ENCODE measurements around the gene CHCHD5.
"Not testable (repeated sequence)": the region's sequence is repeated elsewhere in the genome, so short reads cannot be mapped to it uniquely, and the experiment has no call there.

Gene CHCHD5

GRCh38 chr2:112584134-112584890, at the start of gene CHCHD5:
TSS of gene CHCHD5 (plus strand) at chr2:112584609. CDS start at chr2:112584648, 39 bp downstream.
- TF ChIP-seq CTCF (conservative IDR thresholded peaks at IDR 0.05; ENCODE audit: low read depth, low read length), result no peak
- peak within 1 kb of the TSS; percentile 89 for H3K4me3 ChIP-seq (ENCODE audit: low read depth, low read length)
- peak; percentile 97 for DNase-seq (ENCODE audit: low read depth)

GRCh38 chr2:112534826-112535225, 49.6 kb upstream of the CHCHD5 start:
- H3K4me3 ChIP-seq (ENCODE audit: low read depth, low read length), result no peak overlapping the region
- no peak for DNase-seq (ENCODE audit: low read depth)
- no peak for TF ChIP-seq CTCF (conservative IDR thresholded peaks at IDR 0.05; ENCODE audit: low read depth, low read length)

- not testable (repeated sequence) for DNase-seq (ENCODE audit: low read depth); H3K4me3 ChIP-seq (ENCODE audit: low read depth, low read length)
Observed at GRCh38 chr2:112536665-112537064, 47.7 kb upstream of the CHCHD5 start.

- no peak overlapping the region for H3K4me3 ChIP-seq (ENCODE audit: low read depth, low read length)
- TF ChIP-seq CTCF (conservative IDR thresholded peaks at IDR 0.05; ENCODE audit: low read depth, low read length), result no peak
- DNase-seq (ENCODE audit: low read depth), result no peak
Observed at GRCh38 chr2:112539306-112539705, 45.1 kb upstream of the CHCHD5 start.

GRCh38 chr2:112540906-112541305, 43.5 kb upstream of the CHCHD5 start:
- no peak for DNase-seq (ENCODE audit: low read depth)
- no peak for TF ChIP-seq CTCF (conservative IDR thresholded peaks at IDR 0.05; ENCODE audit: low read depth, low read length)
- H3K4me3 ChIP-seq (ENCODE audit: low read depth, low read length), result no peak overlapping the region

DNA sequence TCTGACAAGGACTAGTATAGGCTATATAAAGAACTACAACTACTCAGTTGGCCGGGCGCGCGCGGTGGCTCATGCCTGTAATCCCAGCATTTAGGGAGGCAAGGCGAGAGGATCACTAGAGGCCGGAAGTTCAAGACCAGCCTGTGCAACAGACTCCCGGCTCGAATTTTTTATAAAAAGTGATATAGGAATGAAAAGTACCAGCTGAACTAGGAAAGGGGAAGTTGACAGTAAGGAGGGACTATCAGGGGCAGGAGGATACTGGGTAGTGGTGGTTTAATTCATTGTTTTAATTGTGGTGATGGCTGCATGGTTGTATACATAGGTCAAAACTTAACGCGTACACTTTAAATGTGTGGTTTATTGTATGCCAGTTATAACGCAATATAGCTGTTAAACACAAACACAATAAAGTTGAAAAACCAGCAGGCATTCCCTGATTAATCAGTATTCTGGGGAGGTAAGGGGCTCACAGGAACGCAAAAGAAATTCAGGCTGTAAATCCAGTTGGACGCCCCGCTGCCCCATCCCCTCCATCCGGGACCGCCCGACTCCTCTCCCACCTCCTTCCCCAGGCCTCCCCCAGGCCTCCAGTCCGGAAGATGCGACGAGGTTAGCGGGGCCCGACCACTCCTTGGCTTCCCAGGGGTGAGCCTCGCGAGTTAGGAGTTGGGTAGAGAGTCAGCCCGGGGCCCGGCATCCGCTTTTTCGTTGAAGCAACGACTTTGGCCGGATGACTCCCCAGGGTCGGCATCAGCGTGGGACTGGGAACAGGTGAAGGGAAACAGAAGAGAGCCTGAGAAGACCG, 42.9 kb upstream of the CHCHD5 start:
- TF ChIP-seq CTCF (conservative IDR thresholded peaks at IDR 0.05; ENCODE audit: low read depth, low read length), result no peak
- H3K4me3 ChIP-seq (ENCODE audit: low read depth, low read length), result peak overlapping the region; percentile 96
- peak; percentile 63 for DNase-seq (ENCODE audit: low read depth)

DNA sequence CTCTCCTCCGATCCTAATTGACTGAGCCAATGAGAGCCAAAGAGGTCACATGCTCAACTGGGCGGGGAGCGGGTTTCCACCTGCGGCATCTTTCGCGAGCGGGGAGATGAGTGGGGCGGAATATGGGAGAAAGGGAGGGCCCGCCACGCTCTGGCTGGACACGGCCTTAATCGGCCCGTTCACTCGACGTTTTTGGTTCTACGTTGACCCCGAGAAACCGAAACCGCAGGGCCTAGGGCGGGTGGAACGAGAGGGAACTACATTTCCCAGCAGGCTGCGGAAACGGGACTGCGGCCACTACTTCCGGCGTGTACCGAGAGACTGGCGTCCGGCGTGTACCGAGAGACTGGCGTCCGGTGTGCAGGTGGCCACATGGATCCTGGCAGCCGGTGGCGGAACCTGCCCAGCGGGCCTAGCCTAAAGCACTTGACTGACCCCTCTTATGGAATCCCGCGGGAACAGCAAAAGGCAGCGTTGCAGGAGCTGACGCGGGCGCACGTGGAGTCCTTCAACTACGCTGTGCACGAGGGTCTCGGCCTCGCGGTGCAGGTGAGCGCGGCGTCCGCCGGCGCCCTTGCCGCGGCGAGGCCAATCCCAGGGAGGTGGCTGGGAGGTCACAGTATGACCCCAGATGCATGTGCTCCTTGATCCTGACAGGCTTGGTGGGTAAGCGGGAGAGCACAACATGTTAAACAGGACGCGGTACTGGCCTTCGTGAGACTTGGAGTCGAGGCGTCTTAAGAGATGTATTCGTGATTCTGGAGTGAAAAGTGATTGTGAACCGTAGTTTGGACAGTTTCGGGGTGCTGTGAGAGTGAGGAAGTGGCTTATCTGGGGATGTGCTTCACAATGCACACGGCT, 42.1 kb upstream of the CHCHD5 start, which contains the start of gene POLR1B:
POLR1B (plus strand) TSS at position 343 of the 861 bp plus-strand sequence; CDS start at position 373, 30 bp downstream.
- no peak for TF ChIP-seq CTCF (conservative IDR thresholded peaks at IDR 0.05; ENCODE audit: low read depth, low read length)
- H3K4me3 ChIP-seq (ENCODE audit: low read depth, low read length), result peak within 1 kb of the TSS; percentile 96
- DNase-seq (ENCODE audit: low read depth), result peak; percentile 80
